Measurements from ENCODE around the gene TRIM61. TPM values are rescaled to one million over a fixed set of nuclear protein-coding genes. Genes with fewer than 3 reads are reported as not detected.

Gene TRIM61
- total RNA-seq, 2 experiments from 2014 or later: 0.22 to 0.47 TPM

GRCh38 chr4:164935363-164935762 lies 42.1 kb downstream of the TRIM61 start:
- H3K9me3 Mint-ChIP-seq: peaks cover 2% of the 10 kb centered on the region
- H3K27me3 Mint-ChIP-seq: peaks cover 36% of the 10 kb centered on the region
- no peaks in the 10 kb centered on the region for H3K4me1 Mint-ChIP-seq (ENCODE audit: low read depth)
- Histone ChIP-seq H3K4me3 (ENCODE audit: low read length) (no peak overlapping the region), H3K27ac (ENCODE audit: low read depth in 1 of 2, low read length in 2 of 2) (no peak overlapping the region), H3K27me3 (ENCODE audit: control insufficient read depth in 1 of 2, insufficient read depth in 2 of 2, low read length in 2 of 2) (peaks cover 2 to 9% of the 10 kb centered on the region in 2 experiments), H3K36me3 (ENCODE audit: insufficient read depth, low read length) (no peaks in the 10 kb centered on the region), H3K4me1 (ENCODE audit: insufficient read depth, low read length) (no peaks in the 10 kb centered on the region), H3K9me3 (ENCODE audit: control insufficient read depth in 1 of 2, insufficient read depth in 1 of 2, low read length in 2 of 2) (peaks cover 0 to 5% of the 10 kb centered on the region in 2 experiments)
- TF ChIP-seq CTCF (IDR thresholded peaks at IDR 0.05): no peak
- intact Hi-C loops (cut with DNase I, micrococcal nuclease): no loop called here
- DNase-seq: no peak
- no peak overlapping the region for H3K27ac Mint-ChIP-seq
- no peak for ATAC-seq (ENCODE audit: poor library complexity)
- CTCF ChIA-PET: no interaction called here
- H3K4me3 Mint-ChIP-seq: no peak overlapping the region
- POLR2A ChIA-PET: no interaction called here
- no peaks in the 10 kb centered on the region for H3K36me3 Mint-ChIP-seq (ENCODE audit: low read depth)

DNA sequence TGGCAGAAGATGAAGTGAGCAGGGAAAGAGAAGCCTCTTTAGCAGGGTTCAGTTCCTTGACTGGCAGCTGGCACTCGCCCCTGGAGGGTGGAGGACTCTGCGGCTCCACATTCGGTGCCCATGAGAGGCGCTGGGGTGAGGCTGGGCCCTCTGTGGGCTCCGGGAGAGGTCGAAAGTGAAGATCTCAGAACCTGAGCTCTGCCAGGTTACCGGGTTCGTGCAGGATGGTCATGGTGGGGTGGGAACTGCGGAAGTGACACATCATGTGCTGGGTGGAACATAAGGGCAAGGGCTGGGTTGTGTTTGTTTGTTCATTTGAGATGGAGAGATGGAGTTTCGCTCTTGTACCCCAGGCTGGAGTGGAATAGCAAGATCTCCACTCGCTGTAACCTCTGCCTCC lies 44.2 kb downstream of the TRIM61 start:
- POLR2A ChIA-PET: no interaction called here
- H3K4me1 Mint-ChIP-seq (ENCODE audit: low read depth): no peaks in the 10 kb centered on the region
- ATAC-seq (ENCODE audit: poor library complexity) (no peak), DNase-seq (no peak)
- no peaks in the 10 kb centered on the region for H3K36me3 Mint-ChIP-seq (ENCODE audit: low read depth)
- peaks cover 2% of the 10 kb centered on the region for H3K9me3 Mint-ChIP-seq
- peaks cover 0 to 12% of the 10 kb centered on the region in 2 experiments for H3K9me3 ChIP-seq (ENCODE audit: control insufficient read depth in 1 of 2, insufficient read depth in 1 of 2, low read length in 2 of 2)
- peaks cover 21% of the 10 kb centered on the region for H3K27me3 Mint-ChIP-seq
- H3K4me3 ChIP-seq (ENCODE audit: low read length): no peak overlapping the region
- H3K4me3 Mint-ChIP-seq: no peak overlapping the region
- CTCF ChIA-PET: no interaction called here
- TF ChIP-seq CTCF (IDR thresholded peaks at IDR 0.05): no peak
- no peak overlapping the region for H3K27ac ChIP-seq (ENCODE audit: low read depth in 1 of 2, low read length in 2 of 2)
- H3K27ac Mint-ChIP-seq: no peak overlapping the region
- no peaks in the 10 kb centered on the region for H3K36me3 ChIP-seq (ENCODE audit: insufficient read depth, low read length)
- intact Hi-C loops (cut with DNase I, micrococcal nuclease): no loop called here
- H3K4me1 ChIP-seq (ENCODE audit: insufficient read depth, low read length): no peaks in the 10 kb centered on the region
- H3K27me3 ChIP-seq (ENCODE audit: control insufficient read depth in 1 of 2, insufficient read depth in 2 of 2, low read length in 2 of 2): peaks cover 2 to 9% of the 10 kb centered on the region in 2 experiments

DNA sequence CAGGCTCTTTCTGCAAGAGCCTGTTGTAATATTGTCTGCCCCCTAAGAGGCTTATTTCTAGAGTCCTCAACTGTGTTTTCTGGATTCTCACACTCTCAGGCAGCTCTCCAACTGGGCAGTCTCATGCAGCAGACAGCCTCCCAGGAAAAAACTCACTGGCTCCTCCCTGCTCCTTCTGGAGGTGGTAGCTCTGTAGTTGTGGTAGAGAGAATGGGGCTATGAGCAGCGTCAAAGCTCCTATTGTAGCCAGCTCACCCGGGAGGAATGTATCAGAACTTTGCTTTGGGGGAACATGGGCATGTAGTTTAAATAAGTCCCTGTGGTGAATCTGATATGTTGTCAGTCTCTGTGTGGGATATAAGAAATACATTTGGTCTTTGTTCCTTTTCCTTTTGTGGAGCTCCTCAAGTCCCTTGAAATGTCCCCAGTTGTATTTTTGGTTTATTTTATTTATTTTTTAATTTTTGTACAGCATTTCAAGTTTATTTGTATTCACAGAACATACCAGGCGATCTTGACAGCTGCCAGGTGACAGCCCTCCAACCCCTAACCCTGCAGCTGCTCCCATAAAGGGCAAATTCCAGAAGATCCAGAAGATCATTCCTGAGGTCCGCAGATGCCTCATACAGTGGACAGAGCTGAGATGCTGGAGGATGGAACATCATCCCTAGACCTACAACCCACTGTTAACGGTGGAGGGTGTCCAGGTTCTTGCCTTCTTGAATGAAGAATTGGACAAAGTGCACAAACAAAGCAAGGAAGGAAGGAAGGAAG lies 45.7 kb downstream of the TRIM61 start:
- H3K4me3 ChIP-seq (ENCODE audit: low read length): no peak overlapping the region
- no peak for ATAC-seq (ENCODE audit: poor library complexity)
- CTCF ChIA-PET: no interaction called here
- no peak overlapping the region for H3K27ac Mint-ChIP-seq
- no peaks in the 10 kb centered on the region for H3K36me3 ChIP-seq (ENCODE audit: insufficient read depth, low read length)
- H3K36me3 Mint-ChIP-seq (ENCODE audit: low read depth): no peaks in the 10 kb centered on the region
- DNase-seq: no peak
- peaks cover 0 to 12% of the 10 kb centered on the region in 2 experiments for H3K9me3 ChIP-seq (ENCODE audit: control insufficient read depth in 1 of 2, insufficient read depth in 1 of 2, low read length in 2 of 2)
- POLR2A ChIA-PET: no interaction called here
- peaks cover 2% of the 10 kb centered on the region for H3K9me3 Mint-ChIP-seq
- TF ChIP-seq CTCF (IDR thresholded peaks at IDR 0.05): no peak
- intact Hi-C loops (cut with DNase I, micrococcal nuclease): no loop called here
- no peaks in the 10 kb centered on the region for H3K4me1 ChIP-seq (ENCODE audit: insufficient read depth, low read length)
- H3K4me1 Mint-ChIP-seq (ENCODE audit: low read depth): no peaks in the 10 kb centered on the region
- H3K27me3 ChIP-seq (ENCODE audit: control insufficient read depth in 1 of 2, insufficient read depth in 2 of 2, low read length in 2 of 2): peaks cover 0 to 2% of the 10 kb centered on the region in 2 experiments
- peaks cover 12% of the 10 kb centered on the region for H3K27me3 Mint-ChIP-seq
- H3K27ac ChIP-seq (ENCODE audit: low read depth in 1 of 2, low read length in 2 of 2): no peak overlapping the region
- H3K4me3 Mint-ChIP-seq: no peak overlapping the region

All from CD4-positive, alpha-beta T cell (primary cell).